Urothelium cell line (cell line): Measurements from ENCODE around the gene LEMD2.
"Not testable (repeated sequence)": the region's sequence is repeated elsewhere in the genome, so short reads cannot be mapped to it uniquely, and the experiment has no call there.

Source experiments
- DNase-seq: peaks from one replicate; pipeline ENCODE4 v3.0.0; 2011; ENCODE audit warnings: low spot score, mixed read lengths
- FAIRE-seq: peaks from 2 replicates; lab custom pipeline; 2011; peaks lifted over from hg19 to GRCh38; lab: Jason Lieb, UNC

The LEMD2 gene

DNA sequence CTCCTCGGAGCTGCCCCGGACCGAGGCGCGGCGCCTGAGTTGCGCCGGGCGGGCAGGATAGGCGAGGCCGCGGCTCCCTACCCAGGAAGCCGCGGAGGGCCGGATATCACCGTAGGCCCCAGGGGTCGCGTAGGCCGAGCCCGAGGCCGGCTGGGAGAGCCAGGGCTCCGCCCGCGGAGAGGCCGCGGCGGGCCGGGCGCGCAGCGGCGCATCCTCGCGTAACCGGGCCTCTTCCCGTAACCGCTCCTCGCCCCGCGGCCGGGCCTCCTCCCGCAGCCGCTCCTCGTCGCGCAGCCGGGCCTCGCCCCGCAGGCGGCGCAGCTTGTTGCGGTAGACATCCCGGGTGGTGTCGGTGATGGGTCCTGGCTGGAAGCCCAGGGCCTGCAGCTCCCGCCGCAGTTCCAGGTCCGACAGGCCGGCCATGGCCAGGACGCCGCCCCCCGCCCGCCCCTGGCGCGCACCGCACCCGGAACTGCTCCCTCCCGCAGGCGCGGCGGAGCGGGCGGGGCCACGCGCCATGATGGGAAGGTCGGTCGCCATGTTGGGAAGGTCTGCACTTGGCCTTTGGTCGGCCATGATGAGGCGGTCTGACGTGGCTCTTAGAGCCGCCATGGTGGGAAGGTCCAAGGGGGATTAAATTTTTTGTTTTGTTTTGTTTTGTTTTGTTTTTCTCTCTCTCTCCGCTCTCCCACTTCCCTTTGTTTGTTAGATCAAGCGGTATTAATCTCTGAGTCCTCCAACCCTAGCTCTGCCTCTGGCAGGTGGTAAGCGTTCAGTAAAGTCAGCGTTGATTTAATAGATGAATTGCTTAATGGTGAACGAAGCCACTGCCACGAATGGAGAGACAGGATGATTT is at the start of gene LEMD2:
LEMD2 (minus strand) TSS at position 437 of the 856 bp plus-strand sequence; CDS start at position 423, 14 bp downstream.
- DNase-seq (peak; percentile 96), FAIRE-seq (peak; percentile 59)

DNA sequence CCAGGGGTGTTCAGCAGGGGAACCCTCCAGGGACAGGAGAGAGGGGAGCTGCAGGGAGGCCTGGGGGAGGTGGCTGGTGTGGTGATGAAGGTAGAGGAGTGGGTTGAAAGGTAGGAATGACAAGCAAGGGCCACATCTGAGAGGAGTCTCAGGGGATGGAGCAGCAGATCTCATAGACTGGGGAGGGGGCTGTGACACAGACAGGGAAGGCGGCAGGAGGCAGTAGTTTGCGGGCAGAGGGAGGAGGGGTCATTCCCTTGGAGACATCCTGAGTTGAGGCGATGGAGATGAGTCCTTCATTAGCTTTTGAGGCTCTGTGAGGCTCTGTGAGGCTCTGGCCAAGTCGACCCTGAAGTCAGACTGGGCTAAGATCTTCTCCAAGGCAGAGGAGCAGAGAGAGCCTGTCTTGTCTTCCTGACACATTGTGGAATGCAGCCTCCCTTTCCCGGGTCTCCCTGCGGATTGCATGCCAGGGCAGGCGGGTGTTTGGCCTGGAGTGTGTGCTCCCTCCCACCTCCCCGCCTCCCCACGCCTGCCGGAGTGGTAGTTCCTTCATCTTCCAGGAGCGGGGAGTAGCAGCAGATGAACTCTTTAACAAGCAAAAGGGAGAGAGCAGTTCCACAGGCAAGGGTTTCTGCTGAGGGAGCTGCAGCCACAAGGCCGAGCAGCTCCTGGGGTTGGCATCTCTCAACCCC is 49.2 kb upstream of the LEMD2 start:
- no peak for FAIRE-seq
- peak; percentile 56 for DNase-seq

DNA sequence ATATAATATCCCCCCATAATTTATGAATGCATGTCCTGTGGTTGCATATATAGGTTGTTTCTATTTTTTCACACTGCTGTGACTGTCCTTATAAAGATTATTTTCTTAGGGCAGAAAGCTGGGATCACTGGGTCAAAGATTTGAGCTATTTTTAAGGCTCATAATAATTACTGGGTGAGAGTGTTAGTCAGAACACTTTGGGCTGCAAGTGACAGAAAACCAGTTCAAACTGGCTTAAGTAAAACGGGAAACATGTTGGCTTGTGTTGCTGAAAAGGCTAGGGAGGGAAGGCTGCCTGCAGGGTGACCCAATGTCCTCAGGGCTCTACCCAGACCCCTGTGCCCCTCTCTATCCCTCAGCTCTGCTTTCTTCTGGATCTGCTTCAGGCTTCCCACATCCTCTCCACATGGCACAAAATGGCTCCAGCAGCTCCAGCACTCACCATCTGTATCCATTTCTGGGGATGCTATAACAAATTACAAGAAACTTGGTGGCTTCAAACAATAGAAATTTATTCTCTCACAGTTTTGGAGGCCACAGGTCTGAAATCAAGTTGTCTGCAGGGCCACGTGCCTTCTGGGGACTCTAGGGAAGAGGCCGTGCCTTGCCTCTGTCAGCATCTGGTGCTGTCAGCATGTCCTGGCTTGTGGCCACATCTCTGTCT is 48.0 kb upstream of the LEMD2 start:
- no peak for DNase-seq

DNA sequence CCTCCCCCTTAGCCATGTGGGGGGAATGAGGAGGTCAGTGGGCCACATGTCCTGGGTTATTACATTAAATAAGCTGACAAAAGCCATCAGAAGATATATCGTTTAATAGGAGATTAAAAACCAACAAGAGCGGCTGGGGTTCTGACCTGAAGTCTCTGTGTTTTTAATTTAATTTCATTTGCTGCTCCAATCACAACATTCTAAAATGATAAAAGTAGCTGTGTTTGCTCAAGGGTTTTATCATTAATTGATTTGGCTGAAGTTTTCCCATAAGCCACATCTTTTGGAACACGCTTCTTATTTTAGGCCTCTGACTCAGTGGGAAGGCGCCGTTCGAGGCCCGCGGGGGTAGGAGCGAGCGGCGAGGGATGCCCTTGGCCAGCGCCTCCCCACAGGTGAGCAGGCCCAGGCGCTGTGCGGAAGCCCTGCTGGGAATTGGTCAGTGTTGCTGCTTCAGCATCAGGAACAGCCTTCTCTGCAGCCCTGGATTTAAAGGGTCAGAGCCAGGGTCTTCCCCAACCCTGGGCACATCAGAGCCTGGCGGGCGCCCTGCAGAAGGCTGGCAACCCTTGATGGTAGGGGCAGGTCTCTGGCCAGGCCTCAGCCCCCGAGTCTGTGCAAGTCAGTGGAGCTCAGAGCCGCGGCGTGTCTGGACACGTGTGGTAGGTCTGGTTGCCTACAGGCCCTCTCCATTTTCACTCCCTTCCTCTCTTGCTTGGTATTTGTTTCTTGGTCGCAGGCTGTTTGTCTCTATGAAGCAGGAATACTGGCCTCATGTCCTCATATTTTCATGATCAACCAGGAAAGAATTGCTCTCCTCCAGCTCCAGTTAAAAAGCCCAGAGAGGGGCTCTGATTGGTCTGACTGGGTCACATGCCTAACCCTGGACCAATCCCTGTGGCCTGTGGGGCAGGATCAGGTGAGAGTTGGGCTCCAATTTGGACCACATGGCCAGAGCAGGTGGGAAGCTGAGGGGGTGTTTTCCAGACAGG is 45.8 kb upstream of the LEMD2 start:
- DNase-seq (no peak), FAIRE-seq (no peak)

More for the DNA sequence above, 48.0 kb upstream of the LEMD2 start:
- FAIRE-seq = no peak

DNA sequence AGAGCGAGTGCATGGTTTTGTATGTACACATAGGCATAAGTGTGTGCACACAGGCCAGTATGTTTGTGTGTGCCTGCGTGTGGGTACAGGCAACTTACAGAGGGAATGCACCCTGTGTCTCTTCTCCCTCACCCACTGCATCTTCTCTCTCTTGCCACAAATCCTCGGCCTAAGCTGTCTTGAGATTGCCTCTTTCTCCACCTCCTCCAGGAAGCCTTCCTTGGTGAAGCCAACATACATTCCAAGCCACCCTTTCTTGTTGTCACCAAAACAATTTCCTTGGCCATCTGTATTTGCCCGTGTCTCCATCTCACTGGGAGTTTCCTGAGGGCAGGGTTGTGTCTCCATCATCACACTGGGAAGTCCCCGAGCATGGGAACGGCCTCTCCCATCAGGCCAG is 44.7 kb upstream of the LEMD2 start:
- DNase-seq = no peak
- FAIRE-seq = no peak

DNA sequence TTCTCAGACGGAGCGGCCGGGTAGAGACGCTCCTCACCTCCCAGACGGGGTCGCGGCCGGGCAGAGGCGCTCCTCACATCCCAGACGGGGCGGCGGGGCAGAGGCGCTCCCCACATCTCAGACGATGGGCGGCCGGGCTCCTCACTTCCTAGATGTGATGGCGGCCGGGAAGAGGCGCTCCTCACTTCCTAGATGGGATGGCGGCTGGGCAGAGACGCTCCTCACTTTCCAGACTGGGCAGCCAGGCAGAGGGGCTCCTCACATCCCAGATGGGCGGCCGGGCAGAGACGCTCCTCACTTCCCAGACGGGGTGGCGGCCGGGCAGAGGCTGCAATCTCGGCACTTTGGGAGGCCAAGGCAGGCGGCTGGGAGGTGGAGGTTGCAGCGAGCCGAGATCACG is 43.9 kb upstream of the LEMD2 start:
- not testable (repeated sequence) for FAIRE-seq, DNase-seq

DNA sequence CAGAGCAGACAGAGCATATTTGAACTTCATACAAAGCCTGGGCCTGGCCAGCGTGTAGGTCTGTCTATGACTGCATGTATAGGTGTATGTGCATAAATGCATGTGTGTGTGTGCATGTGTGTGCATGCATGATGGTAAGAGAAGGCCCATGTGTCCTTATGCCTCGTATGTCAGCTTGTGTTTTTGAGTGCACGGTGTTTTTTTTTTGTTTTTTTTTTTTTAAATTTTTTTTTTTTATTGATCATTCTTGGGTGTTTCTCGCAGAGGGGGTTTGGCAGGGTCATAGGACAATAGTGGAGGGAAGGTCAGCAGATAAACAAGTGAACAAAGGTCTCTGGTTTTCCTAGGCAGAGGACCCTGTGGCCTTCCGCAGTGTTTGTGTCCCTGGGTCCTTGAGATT is 42.8 kb upstream of the LEMD2 start:
- not testable (repeated sequence) for FAIRE-seq, DNase-seq

DNA sequence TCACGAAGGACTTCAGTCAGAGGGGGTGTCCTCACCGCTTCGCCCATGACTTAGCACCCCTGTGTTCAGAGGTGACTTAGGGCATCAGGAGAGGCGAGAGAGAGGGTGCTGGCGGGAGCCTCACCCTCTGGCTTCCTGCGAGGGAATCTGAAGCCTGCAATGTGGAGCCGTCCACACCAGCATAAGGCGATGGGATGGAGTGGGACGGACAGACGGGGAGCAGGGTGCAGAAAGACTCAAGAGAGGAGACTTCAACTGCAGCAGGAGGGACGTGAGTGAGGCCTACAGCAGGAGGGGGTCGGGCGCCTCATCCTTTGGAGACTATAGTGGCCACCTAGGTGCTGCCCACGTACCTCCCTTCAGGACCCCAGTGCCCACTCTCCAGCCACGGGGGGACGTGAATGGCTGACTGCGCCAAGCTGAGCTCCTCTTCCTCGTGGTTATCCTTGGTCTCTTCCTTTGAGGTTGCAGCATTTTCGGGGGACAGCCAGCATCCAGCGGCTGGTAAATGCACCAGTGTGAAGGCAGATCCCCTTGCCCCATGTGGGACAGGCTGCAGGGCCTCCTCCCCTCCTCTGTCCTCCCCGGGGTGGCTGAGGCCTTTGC is 41.8 kb upstream of the LEMD2 start:
- no peak for FAIRE-seq

DNA sequence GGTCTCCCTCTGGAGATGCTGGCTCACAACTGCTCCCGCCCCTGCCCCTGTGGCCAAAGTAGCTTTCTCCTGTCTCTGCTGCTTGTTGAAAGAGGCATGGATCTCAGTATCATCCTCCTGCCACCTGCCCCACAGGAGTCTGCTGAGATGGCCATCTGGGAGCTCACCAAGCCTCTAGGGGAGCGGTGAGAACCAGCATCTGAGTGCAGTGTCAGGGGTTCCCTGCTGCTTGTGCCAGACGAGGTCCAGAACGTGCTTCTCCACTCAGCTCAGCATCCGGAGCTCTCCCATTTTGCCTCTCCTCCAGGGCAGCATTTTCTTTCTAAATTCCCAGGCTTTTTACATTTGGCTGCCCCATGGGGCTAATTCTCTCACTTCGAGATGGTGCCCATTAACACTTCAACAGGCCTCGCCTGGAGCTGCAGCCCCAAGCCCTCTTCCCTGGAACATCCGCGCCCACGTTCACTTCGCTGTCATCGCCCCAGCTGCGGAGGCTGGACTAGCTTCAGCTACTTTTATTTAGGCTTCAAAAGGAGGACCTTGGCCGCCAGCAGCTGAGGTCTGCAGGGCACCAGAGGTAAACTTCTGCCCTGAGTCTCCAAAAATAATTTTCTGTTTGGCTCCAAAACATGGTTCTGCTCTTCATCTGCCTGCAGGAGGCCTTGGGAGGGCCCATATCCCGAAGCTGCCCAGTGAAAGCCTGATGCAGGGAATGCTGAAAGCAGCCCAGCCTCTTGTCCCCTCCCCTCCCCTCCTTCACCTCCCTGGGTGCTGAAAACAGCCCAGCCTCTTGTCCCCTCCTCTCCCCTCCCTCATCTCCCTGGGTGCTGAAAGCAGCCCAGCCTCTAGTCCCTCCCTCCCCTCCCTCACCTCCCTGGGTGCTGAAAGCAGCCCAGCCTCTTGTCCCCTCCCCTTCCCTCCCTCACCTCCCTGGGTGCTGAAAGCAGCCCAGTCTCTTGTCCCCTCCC is 40.1 kb upstream of the LEMD2 start:
- FAIRE-seq (no peak), DNase-seq (no peak)

More for the DNA sequence above, 41.8 kb upstream of the LEMD2 start:
- no peak for DNase-seq

DNA sequence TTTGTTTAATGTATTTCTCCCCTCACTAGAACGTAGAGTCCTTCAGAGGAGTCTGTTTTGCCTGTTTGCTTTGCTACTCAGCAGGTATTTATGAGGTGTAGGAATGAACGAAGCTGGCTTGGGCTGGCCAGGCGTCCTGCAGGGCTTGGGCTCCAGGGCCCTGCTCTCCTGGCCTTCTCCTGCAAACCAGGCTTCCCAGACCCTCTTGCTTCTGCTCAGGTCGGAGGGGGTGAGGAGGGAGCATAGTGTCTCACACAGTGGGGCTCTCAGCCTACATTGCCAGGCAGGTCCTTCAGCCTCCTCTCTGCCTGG is 39.5 kb upstream of the LEMD2 start:
- DNase-seq (no peak), FAIRE-seq (no peak)

DNA sequence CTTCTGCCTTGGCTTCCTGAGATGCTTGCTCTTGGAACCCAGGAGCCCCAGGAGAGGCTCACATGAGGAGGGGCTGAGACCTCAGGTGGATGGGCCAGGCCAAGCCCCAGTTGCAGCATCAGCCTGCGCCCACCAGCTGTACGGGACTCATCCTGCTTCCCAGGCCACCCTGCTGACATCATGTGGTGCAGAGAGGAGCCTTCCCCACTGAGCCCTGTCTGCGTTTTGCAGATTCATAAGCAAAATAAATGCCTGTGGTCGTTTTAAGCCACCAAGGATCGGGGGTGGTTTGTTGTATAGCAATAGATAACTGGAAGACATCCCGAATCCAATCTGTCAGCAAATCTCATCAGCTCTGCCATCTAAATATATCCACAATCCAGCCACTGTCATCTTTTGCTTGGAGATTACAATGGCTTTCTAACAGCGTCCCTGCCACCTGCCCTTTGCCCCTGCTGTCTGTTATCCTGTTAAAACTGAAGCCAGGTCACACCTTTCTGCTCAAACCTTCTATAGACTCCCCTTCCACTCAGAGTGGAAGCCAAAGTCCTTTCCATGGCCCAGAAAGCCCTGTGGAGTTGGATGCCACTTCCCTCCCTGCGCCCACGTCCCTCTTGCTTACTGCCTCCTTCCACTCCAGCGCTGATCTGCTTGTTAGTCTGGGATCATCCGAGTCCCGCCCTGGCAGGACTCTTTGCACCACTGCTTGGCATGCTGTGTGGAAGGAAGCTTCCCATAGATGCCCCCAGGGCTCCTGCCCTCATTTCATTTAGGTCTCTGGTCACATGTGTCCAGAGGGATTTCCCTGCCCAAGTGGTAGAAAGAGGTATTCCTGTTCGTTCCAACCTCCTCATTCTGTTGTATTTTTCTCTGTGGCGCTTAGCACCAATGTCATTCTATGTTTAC is 38.9 kb upstream of the LEMD2 start:
- DNase-seq (no peak), FAIRE-seq (no peak)

DNA sequence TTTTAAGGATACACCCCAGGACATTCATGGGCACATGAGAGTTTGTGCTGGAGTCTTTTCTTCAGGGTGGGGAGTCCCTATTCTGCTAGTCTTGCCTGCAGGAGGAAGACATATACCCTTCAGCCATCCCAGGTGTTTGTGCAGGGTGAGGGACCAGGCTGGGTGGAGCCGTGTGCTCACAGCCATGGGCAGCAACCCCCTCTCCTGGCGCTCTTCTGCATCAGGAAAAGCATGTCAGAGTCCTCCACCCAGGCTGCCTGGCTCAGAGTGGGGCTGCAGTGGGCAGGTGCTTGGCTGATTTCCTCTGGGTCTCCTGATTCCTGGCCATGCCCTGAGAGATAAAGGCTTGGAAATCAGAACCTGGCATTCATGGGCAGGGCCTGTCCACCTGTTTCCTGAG is 37.6 kb upstream of the LEMD2 start:
- DNase-seq = no peak

DNA sequence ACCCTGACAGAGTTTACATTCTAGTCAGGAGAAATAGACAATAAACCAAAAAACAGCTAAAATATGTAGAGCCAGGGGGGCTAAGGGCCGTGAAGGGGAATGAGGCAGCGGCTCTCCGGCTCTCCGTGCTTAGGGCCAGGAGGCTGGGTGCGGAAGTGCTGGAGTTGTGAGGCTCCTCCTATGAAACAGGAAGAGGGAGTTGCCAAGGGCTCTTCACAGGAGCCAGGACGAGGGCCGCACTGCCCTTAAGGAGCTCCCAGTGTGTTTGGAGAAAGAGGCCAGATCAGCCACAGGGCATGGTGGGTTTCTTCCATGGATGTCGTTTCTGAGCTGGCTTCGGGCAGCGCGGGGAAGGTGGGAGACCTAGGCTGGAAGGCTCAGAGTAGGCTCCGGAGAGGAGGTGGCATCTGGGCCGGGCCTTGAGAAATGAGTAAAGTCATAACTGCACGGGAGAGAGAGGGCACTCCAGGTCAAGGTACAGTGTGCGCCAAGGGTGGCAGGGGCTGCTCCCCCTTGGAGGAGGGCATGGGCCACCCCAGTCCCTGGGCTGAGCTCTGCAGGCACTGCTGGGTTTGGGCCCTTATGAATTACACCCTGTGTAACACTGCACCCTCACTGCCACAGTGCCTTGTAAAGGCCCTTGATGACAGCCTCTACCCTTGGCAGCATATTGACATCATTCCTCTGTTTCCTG is 35.7 kb upstream of the LEMD2 start:
- DNase-seq (no peak), FAIRE-seq (no peak)

More for the DNA sequence above, 37.6 kb upstream of the LEMD2 start:
- FAIRE-seq = no peak

DNA sequence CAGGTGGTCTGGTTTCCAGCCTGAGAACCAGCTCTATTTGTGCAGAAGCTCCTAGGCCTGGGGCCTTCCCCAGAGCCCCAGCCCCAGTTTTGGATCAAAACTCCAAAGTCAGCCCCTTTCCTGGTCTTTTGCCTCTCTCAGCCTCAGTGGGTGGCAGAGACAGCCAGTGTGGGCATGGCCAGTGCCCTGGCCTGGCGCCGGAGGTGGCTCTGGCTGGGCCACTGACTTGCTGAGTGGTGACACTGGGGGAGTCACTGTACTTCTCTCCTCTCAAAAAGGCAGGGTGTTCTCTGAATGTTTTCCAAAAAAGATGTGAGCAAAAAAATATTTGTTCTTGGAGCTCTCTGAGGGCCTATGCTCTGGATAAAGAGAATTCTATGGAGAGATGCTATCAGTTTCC is 34.9 kb upstream of the LEMD2 start:
- DNase-seq (no peak), FAIRE-seq (no peak)

DNA sequence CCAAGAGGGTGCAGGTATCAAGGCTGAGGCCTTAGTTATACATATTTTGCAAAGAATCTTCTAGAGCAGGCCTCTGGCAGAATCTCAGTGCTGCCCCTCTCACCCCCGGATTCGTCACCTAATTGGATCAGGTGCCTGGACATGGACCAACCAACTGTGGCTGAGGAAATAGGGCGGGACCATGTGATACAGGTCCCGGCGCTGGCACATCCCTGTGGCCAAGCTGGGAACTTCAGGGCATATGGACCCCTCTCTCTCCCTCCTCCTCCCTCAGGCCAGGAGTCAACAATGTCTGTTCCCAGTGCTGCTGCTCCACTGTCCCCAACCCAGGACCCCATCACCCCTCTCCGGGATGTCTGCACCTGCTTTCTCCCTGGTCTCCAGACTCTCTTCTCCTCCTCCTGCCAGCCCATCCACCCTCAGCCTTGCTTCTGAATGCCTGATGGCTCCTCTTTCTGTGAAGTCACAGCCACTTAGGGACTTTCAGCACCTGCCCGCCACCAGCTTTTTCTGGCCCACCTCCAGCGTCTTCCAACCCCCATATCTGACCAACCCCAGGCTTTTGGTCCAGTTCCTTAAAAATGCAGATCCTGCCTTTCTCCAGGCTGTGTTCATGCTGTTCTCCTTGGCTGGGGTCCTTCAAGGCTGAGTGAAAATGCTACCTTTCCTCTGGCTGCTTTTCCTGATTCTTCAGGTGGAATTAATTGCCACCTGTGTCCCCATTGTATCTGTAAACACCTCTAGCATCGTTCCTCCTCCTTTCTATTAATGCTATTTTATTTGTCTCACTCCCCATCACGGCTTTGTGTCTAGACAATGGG is 33.9 kb upstream of the LEMD2 start:
- DNase-seq (peak; percentile 48), FAIRE-seq (no peak)

DNA sequence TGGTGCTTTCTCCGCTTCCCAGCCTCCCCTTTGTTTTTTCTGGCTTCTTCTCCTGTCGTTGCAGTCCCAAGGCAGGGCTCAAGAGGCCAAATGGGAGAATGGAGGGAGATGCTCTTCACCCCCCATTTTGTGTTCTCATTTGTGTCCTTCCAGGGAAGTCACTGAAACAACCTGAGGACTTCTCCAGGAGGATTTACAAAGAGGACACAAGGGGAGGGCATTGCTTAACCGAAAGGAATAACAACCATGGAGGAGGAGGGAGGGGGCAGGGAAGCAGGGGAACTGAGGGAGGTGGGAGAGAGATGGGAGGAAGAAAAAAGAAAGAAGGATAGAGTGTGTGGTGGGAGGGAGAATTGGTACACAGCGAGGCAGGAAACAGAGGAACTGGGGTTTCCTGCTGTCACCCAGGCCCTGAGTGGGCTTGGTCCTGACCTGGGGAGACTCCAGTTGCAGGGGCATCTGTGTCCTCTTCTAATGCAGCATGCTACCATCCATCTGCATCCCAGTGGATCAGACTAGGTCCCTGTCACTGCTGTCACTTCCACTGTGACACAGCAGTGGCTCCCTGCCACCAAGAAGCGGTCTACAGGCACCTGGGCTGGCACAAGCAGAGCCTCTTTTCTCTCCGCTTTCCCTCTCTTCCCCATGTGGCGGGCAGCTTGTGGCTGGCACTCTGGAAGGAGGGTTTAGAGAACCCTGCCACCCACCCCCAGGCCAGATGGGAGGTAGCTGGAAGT is 32.0 kb upstream of the LEMD2 start:
- no peak for FAIRE-seq
- no peak for DNase-seq
